ENCODE results near the gene SLC6A7.

The SLC6A7 gene

DNA sequence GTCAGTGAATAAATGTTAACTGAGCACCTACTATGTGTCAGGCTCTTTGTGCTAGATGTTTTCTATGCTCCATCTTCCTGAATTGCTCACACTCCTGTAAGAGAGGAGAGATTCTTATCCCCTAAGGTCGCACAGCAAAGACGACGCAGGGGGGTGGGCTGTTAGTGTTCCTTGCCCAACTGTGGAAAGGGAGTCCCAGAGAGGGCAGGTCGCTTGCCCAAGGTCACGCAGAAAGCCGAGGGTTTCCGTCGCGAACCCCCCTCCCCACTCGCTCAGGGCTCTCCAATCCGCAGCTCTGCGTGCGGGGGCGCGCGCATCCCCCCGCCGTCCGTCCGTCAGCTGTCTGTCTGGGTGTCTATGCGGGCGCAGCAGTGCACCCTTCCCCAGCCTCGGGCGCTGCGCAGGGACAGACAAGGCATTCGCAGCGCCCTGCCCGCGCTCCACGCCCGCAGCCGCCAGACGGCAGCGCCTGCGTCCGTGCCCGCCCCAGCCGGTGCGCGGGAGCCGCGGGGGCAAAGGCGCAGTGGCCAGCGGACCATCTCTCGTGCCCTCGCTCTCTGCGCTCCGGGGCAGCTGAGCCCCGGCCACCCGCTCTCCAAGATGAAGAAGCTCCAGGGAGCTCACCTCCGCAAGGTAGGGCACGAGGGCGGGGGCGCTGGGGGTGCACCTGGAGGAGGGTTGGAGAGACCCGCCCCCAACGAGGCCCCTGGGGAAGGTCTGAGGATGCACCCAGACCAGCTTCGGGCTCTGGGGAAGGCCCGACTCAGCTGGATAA is at the start of gene SLC6A7:
SLC6A7 (plus strand) TSS at position 335 of the 775 bp plus-strand sequence; CDS start at position 601, 266 bp downstream.
- TF ChIP-seq, protein P1, sequence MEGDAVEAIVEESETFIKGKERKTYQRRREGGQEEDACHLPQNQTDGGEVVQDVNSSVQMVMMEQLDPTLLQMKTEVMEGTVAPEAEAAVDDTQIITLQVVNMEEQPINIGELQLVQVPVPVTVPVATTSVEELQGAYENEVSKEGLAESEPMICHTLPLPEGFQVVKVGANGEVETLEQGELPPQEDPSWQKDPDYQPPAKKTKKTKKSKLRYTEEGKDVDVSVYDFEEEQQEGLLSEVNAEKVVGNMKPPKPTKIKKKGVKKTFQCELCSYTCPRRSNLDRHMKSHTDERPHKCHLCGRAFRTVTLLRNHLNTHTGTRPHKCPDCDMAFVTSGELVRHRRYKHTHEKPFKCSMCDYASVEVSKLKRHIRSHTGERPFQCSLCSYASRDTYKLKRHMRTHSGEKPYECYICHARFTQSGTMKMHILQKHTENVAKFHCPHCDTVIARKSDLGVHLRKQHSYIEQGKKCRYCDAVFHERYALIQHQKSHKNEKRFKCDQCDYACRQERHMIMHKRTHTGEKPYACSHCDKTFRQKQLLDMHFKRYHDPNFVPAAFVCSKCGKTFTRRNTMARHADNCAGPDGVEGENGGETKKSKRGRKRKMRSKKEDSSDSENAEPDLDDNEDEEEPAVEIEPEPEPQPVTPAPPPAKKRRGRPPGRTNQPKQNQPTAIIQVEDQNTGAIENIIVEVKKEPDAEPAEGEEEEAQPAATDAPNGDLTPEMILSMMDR (IDR thresholded peaks at IDR 0.05; ENCODE audit: control extremely low read depth, extremely low read depth, low read depth, missing control alignments) = no peak
- CTCF ChIA-PET = interaction anchor here (0.7 kb wide), 1 partner anchor 12 kb away, joined by 3 read pairs; no protein-coding TSS in a partner anchor
- no peak for DNase-seq (ENCODE audit: extremely low spot score)
- POLR2A ChIA-PET = no interaction called here

DNA sequence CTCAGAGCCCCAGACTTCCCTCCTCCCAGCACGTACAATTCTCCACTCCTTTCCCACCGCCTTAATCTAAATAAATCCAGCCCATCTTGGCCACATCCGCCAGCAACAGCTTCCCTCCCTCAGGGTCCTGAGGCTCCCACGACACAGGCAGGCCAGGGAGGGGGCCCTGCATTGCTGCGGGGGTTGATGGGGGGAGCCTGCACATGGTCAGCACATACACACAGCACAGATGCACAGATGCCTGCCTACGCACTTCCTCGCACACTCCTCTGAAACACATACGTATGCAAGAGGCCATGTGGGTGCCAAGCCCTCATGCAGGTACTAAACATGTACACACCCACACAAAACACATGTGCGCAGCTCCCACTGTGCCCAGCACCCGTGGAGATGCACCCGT is 49.0 kb upstream of the SLC6A7 start:
- TF ChIP-seq, protein P1 (IDR thresholded peaks at IDR 0.05; ENCODE audit: control extremely low read depth, extremely low read depth, low read depth, missing control alignments) = no peak
- CTCF ChIA-PET = no interaction called here
- no peak for DNase-seq (ENCODE audit: extremely low spot score)
- POLR2A ChIA-PET = no interaction called here

DNA sequence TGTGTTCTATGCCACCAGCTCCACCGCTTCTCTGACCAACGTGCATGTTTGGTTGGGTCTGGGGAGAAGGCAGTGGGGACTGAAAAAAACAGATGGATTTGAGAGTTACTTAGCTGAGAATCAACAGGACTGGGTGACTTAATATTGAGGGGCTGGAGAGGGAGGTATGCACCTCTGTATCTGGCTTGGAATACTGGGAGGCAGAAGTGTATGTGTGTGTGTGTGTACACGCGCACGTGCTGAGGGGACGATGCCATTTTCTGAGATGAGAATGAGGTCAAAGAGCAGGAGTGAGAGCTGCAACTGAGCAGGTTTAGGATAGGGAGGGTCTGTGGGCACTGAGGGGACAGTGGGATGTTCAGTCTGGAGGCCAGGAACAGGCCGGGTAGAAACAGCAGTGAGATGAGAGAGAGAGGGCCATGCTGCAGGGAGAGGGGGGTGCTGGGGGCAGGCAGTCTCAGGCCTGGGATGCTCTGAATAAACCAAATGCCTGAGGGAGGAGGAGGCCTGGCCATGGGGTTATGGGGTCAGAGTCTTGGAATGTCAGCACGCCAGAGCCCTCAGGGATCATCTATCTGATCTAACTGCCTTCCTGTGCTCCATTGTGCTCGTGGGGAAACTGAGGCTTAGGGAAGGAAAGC is 48.2 kb upstream of the SLC6A7 start:
- ChIA-PET POLR2A (no interaction called here), CTCF (interaction anchor here (1.5 to 1.6 kb wide), 2 partner anchors 18 to 77 kb away, joined by 3 read pairs; no protein-coding TSS in a partner anchor)
- TF ChIP-seq, protein P1 (IDR thresholded peaks at IDR 0.05; ENCODE audit: control extremely low read depth, extremely low read depth, low read depth, missing control alignments) = no peak
- no peak for DNase-seq (ENCODE audit: extremely low spot score)

DNA sequence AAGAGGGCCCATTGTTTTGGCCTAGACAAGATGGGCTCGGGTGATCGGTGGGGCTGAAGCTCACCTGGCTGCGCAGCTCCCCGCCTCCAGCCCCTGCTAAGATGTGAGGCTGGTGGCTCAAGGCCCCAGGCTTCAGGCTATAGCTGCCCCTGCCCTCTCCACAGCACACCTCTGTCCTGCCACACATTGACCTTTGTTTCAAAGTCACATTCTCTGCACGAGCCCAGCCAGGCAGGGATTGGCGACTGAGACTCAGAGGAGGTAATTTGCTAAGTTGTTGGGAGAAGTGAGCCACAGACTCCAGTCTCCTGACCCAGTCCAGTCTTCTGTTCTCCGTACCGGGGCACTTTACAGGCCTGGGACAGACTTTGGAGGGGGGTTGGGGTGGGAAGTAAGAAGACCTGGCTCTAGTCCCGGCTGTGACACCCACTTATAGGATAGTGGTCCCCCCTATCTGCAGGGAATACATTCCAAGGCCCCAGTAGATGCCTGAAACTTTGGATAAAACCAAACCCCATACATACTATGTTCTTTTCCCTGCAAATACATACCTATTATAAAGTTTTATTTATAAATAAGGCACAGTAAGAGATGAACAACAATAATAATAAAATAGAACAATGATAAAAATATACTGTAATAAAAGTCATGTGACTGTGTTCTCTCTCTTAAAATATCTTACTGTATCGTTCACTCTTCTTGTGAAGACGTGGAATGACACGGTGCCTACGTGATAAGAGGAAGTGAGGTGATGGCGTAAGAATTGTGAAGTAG is 47.5 kb upstream of the SLC6A7 start:
- TF ChIP-seq, protein P1 (IDR thresholded peaks at IDR 0.05; ENCODE audit: control extremely low read depth, extremely low read depth, low read depth, missing control alignments) = no peak
- CTCF ChIA-PET = interaction anchor here (0.8 to 1.6 kb wide), 3 partner anchors 18 to 76 kb away, joined by 3 read pairs; no protein-coding TSS in a partner anchor
- POLR2A ChIA-PET = no interaction called here
- DNase-seq (ENCODE audit: extremely low spot score) = no peak

DNA sequence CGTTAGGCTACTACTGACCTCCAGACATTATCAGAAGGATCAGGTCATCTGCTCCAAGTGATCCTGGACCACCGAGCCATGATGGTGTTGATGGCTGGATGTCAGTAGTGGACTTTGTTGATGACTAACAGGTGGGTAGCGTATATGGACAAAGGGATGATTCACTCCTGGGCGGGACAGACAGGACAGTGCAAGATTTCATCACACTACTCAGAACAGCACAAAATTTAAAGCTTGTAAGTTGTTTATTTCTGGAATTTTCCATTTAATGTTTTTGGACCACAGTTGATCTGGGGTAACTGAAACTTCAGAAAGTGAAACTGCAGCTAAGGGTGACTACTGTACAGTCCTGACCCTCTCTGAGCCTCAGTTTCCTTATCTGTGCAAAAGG is 46.9 kb upstream of the SLC6A7 start:
- DNase-seq (ENCODE audit: extremely low spot score) = no peak
- ChIA-PET CTCF (interaction anchor here (0.8 to 1.6 kb wide), 3 partner anchors 17 to 76 kb away, joined by 3 read pairs; no protein-coding TSS in a partner anchor), POLR2A (no interaction called here)
- TF ChIP-seq, protein P1 (IDR thresholded peaks at IDR 0.05; ENCODE audit: control extremely low read depth, extremely low read depth, low read depth, missing control alignments) = no peak

All from GM10248 (cell line).